HEK293 (cell line): ENCODE measurements around the gene TCEA3.

Source experiments
- GLIS1 ChIP-seq: fragments of 450-650 bp; formaldehyde crosslinking; IDR thresholded peaks from 2 replicates; pipeline ENCODE4 v1.5.1; 2016; ENCODE audit warnings: missing biosample characterization, missing genetic modification characterization
- GLIS2 ChIP-seq: fragments of 450-650 bp; formaldehyde crosslinking; IDR thresholded peaks from 2 replicates; pipeline ENCODE4 v1.5.1; 2016; ENCODE audit warnings: missing biosample characterization, missing genetic modification characterization
- HOXA7 ChIP-seq: sonication (generic); formaldehyde crosslinking; IDR thresholded peaks from 2 replicates; pipeline ENCODE4 v1.8.1; 2022; ENCODE audit warnings: missing genetic modification reagents, borderline replicate concordance
- KLF1 ChIP-seq: fragments of 450-650 bp; formaldehyde crosslinking; IDR thresholded peaks from 2 replicates; pipeline ENCODE4 v1.5.1; 2016; ENCODE audit warnings: missing biosample characterization, missing genetic modification characterization
- KLF10 ChIP-seq: fragments of 450-650 bp; IDR thresholded peaks from 2 replicates; pipeline ENCODE4 v1.5.1; 2018; ENCODE audit warnings: missing biosample characterization, mild to moderate bottlenecking, missing genetic modification characterization
- KLF16 ChIP-seq: fragments of 450-650 bp; formaldehyde crosslinking; IDR thresholded peaks from 2 replicates; pipeline ENCODE4 v1.5.1; 2017; ENCODE audit warnings: missing biosample characterization, missing genetic modification characterization
- SCRT2 ChIP-seq: fragments of 450-650 bp; formaldehyde crosslinking; IDR thresholded peaks from 2 replicates; pipeline ENCODE4 v1.5.1; 2016; ENCODE audit warnings: missing biosample characterization, missing genetic modification characterization
- SP3 ChIP-seq: fragments of 450-650 bp; formaldehyde crosslinking; IDR thresholded peaks from 2 replicates; pipeline ENCODE4 v1.5.1; 2016; ENCODE audit warnings: missing biosample characterization, missing genetic modification characterization
- ZBTB48 ChIP-seq: fragments of 450-650 bp; formaldehyde crosslinking; IDR thresholded peaks from 2 replicates; pipeline ENCODE4 v1.5.1; 2016; ENCODE audit warnings: missing biosample characterization, missing genetic modification characterization
- ZNF140 ChIP-seq: fragments of 450-650 bp; formaldehyde crosslinking; IDR thresholded peaks from 2 replicates; pipeline ENCODE4 v1.5.1; 2016; ENCODE audit warnings: missing biosample characterization, missing genetic modification characterization
- ZNF169 ChIP-seq: fragments of 450-650 bp; formaldehyde crosslinking; IDR thresholded peaks from 2 replicates; pipeline ENCODE4 v1.5.1; 2016; ENCODE audit warnings: missing biosample characterization, missing genetic modification characterization
- ZNF221 ChIP-seq: fragments of 450-650 bp; formaldehyde crosslinking; IDR thresholded peaks from 2 replicates; pipeline ENCODE4 v1.5.1; 2017; ENCODE audit warnings: missing biosample characterization, missing genetic modification characterization, borderline replicate concordance
- ZNF324 ChIP-seq: fragments of 450-650 bp; formaldehyde crosslinking; IDR thresholded peaks from 2 replicates; pipeline ENCODE4 v1.5.1; 2016; ENCODE audit warnings: missing biosample characterization, missing genetic modification characterization
- ZNF558 ChIP-seq: fragments of 450-650 bp; formaldehyde crosslinking; IDR thresholded peaks from 2 replicates; pipeline ENCODE4 v1.5.1; 2016; ENCODE audit warnings: missing biosample characterization, missing genetic modification characterization
- ZNF585B ChIP-seq: fragments of 450-650 bp; formaldehyde crosslinking; IDR thresholded peaks from 2 replicates; pipeline ENCODE4 v1.5.1; 2016; ENCODE audit warnings: missing biosample characterization, missing genetic modification characterization
- ZNF621 ChIP-seq: fragments of 450-650 bp; formaldehyde crosslinking; IDR thresholded peaks from 2 replicates; pipeline ENCODE4 v1.5.1; 2017; ENCODE audit warnings: missing biosample characterization, missing genetic modification characterization
- ZNF624 ChIP-seq: fragments of 450-650 bp; formaldehyde crosslinking; IDR thresholded peaks from 2 replicates; pipeline ENCODE4 v1.5.1; 2017; ENCODE audit warnings: missing biosample characterization, missing genetic modification characterization
- ZNF76 ChIP-seq: fragments of 450-650 bp; formaldehyde crosslinking; IDR thresholded peaks from 2 replicates; pipeline ENCODE4; 2016; ENCODE audit warnings: low read depth, missing biosample characterization, missing genetic modification characterization, borderline replicate concordance
- ZNF791 ChIP-seq: fragments of 450-650 bp; formaldehyde crosslinking; IDR thresholded peaks from 2 replicates; pipeline ENCODE4 v1.5.1; 2016; ENCODE audit warnings: missing biosample characterization, missing genetic modification characterization
- ZSCAN23 ChIP-seq: fragments of 450-650 bp; formaldehyde crosslinking; IDR thresholded peaks from 2 replicates; pipeline ENCODE4 v1.5.1; 2016; ENCODE audit warnings: missing biosample characterization, missing genetic modification characterization
- TF ChIP-seq, protein P1 (sequence below): fragments of 450-650 bp; formaldehyde crosslinking; IDR thresholded peaks from 2 replicates; pipeline ENCODE4 v1.5.1; 2017; ENCODE audit warnings: missing biosample characterization, missing genetic modification characterization
- TF ChIP-seq, protein P2 (sequence below): fragments of 450-650 bp; formaldehyde crosslinking; IDR thresholded peaks from 2 replicates; pipeline ENCODE4 v1.5.1; 2016; ENCODE audit warnings: missing biosample characterization, missing genetic modification characterization
- TF ChIP-seq, protein P3 (sequence below): fragments of 450-650 bp; formaldehyde crosslinking; IDR thresholded peaks from 2 replicates; pipeline ENCODE4 v1.5.1; 2016; ENCODE audit warnings: missing biosample characterization, missing genetic modification characterization, borderline replicate concordance
- TF ChIP-seq, protein P4 (sequence below): fragments of 450-650 bp; formaldehyde crosslinking; IDR thresholded peaks from 2 replicates; pipeline ENCODE4 v1.5.1; 2017; ENCODE audit warnings: missing biosample characterization, missing genetic modification characterization
- TF ChIP-seq, protein P5 (sequence below): fragments of 450-650 bp; formaldehyde crosslinking; IDR thresholded peaks from 2 replicates; pipeline ENCODE4; 2016; ENCODE audit warnings: missing biosample characterization, missing genetic modification characterization
- TF ChIP-seq, protein P6 (sequence below): fragments of 450-650 bp; formaldehyde crosslinking; IDR thresholded peaks from 2 replicates; pipeline ENCODE4 v1.5.1; 2017; ENCODE audit warnings: missing biosample characterization, missing genetic modification characterization

TCEA3 gene

DNA sequence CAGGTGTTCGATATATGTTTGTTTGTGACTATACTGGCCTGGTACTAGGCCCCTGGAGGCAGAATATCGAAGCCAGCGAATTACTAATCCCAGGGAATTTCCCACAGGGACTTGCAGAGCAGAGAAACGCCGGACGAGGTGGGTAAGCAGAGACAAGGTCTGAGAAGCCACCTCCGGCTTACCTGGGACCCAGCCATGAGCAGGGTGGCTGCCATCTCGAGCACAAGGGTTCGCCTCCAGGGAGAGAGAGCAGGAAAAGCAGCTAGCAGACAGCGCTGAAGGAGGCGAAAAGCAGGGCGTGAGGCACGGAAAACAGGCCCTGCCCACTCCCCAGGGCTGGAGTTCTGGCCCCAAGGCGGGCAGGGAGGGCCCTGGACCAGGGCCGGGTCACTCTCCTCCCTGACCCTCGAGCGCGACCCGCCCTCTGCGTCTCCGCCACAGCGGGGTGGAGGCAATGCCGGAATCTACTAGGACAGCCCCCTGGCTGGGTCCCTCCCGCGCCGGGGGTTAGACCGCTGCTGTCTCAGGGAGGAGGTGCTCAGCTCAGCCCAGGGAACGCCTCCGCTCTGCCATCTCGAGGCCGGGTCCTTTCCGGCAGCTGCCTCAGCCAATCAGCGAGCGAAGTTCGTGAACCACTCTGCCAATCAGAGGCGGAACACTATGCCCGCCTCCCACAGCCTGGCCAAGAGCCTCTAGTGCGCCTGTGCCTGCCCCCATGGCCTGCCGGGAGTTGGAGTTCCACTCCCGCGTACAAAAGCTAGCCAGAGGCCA lies 56.6 kb downstream of the TCEA3 start (continued):
- TF ChIP-seq SP3 (tag by site-specific recombination) = peak; percentile 87
- TF ChIP-seq ZSCAN23 = no peak
- TF ChIP-seq ZNF140 = no peak
- no peak for TF ChIP-seq ZNF791 (tag by site-specific recombination)
- TF ChIP-seq ZNF169 (tag by site-specific recombination) = 0 out of 2 replicates have a peak, but pooled peaks have one; percentile 19
- TF ChIP-seq ZNF76 (tag by site-specific recombination) = no peak; the same call in 1 of the 2 replicates
- TF ChIP-seq, protein P1, sequence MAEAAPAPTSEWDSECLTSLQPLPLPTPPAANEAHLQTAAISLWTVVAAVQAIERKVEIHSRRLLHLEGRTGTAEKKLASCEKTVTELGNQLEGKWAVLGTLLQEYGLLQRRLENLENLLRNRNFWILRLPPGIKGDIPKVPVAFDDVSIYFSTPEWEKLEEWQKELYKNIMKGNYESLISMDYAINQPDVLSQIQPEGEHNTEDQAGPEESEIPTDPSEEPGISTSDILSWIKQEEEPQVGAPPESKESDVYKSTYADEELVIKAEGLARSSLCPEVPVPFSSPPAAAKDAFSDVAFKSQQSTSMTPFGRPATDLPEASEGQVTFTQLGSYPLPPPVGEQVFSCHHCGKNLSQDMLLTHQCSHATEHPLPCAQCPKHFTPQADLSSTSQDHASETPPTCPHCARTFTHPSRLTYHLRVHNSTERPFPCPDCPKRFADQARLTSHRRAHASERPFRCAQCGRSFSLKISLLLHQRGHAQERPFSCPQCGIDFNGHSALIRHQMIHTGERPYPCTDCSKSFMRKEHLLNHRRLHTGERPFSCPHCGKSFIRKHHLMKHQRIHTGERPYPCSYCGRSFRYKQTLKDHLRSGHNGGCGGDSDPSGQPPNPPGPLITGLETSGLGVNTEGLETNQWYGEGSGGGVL (tag by site-specific recombination) = no peak; the same call in 1 of the 2 replicates
- no peak for TF ChIP-seq KLF10 (tag by site-specific recombination)
- TF ChIP-seq ZNF324 = peak; percentile 55; the same call in 1 of the 2 replicates
- no peak for TF ChIP-seq HOXA7 (CRISPR knock-in tag)
- TF ChIP-seq, protein P2, sequence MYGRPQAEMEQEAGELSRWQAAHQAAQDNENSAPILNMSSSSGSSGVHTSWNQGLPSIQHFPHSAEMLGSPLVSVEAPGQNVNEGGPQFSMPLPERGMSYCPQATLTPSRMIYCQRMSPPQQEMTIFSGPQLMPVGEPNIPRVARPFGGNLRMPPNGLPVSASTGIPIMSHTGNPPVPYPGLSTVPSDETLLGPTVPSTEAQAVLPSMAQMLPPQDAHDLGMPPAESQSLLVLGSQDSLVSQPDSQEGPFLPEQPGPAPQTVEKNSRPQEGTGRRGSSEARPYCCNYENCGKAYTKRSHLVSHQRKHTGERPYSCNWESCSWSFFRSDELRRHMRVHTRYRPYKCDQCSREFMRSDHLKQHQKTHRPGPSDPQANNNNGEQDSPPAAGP (tag by site-specific recombination) = peak; percentile 79
- peak; percentile 93 for TF ChIP-seq KLF1 (tag by site-specific recombination)
- TF ChIP-seq, protein P3, sequence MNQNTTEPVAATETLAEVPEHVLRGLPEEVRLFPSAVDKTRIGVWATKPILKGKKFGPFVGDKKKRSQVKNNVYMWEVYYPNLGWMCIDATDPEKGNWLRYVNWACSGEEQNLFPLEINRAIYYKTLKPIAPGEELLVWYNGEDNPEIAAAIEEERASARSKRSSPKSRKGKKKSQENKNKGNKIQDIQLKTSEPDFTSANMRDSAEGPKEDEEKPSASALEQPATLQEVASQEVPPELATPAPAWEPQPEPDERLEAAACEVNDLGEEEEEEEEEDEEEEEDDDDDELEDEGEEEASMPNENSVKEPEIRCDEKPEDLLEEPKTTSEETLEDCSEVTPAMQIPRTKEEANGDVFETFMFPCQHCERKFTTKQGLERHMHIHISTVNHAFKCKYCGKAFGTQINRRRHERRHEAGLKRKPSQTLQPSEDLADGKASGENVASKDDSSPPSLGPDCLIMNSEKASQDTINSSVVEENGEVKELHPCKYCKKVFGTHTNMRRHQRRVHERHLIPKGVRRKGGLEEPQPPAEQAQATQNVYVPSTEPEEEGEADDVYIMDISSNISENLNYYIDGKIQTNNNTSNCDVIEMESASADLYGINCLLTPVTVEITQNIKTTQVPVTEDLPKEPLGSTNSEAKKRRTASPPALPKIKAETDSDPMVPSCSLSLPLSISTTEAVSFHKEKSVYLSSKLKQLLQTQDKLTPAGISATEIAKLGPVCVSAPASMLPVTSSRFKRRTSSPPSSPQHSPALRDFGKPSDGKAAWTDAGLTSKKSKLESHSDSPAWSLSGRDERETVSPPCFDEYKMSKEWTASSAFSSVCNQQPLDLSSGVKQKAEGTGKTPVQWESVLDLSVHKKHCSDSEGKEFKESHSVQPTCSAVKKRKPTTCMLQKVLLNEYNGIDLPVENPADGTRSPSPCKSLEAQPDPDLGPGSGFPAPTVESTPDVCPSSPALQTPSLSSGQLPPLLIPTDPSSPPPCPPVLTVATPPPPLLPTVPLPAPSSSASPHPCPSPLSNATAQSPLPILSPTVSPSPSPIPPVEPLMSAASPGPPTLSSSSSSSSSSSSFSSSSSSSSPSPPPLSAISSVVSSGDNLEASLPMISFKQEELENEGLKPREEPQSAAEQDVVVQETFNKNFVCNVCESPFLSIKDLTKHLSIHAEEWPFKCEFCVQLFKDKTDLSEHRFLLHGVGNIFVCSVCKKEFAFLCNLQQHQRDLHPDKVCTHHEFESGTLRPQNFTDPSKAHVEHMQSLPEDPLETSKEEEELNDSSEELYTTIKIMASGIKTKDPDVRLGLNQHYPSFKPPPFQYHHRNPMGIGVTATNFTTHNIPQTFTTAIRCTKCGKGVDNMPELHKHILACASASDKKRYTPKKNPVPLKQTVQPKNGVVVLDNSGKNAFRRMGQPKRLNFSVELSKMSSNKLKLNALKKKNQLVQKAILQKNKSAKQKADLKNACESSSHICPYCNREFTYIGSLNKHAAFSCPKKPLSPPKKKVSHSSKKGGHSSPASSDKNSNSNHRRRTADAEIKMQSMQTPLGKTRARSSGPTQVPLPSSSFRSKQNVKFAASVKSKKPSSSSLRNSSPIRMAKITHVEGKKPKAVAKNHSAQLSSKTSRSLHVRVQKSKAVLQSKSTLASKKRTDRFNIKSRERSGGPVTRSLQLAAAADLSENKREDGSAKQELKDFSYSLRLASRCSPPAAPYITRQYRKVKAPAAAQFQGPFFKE = no peak
- no peak for TF ChIP-seq ZNF221 (tag by site-specific recombination)
- no peak for TF ChIP-seq ZNF585B
- TF ChIP-seq, protein P4, sequence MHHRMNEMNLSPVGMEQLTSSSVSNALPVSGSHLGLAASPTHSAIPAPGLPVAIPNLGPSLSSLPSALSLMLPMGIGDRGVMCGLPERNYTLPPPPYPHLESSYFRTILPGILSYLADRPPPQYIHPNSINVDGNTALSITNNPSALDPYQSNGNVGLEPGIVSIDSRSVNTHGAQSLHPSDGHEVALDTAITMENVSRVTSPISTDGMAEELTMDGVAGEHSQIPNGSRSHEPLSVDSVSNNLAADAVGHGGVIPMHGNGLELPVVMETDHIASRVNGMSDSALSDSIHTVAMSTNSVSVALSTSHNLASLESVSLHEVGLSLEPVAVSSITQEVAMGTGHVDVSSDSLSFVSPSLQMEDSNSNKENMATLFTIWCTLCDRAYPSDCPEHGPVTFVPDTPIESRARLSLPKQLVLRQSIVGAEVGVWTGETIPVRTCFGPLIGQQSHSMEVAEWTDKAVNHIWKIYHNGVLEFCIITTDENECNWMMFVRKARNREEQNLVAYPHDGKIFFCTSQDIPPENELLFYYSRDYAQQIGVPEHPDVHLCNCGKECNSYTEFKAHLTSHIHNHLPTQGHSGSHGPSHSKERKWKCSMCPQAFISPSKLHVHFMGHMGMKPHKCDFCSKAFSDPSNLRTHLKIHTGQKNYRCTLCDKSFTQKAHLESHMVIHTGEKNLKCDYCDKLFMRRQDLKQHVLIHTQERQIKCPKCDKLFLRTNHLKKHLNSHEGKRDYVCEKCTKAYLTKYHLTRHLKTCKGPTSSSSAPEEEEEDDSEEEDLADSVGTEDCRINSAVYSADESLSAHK (tag by site-specific recombination) = no peak
- TF ChIP-seq ZBTB48 (tag by site-specific recombination) = peak; percentile 98
- peak; percentile 99 for TF ChIP-seq GLIS2 (tag by site-specific recombination)
- TF ChIP-seq KLF16 = peak; percentile 81
- TF ChIP-seq, protein P5, sequence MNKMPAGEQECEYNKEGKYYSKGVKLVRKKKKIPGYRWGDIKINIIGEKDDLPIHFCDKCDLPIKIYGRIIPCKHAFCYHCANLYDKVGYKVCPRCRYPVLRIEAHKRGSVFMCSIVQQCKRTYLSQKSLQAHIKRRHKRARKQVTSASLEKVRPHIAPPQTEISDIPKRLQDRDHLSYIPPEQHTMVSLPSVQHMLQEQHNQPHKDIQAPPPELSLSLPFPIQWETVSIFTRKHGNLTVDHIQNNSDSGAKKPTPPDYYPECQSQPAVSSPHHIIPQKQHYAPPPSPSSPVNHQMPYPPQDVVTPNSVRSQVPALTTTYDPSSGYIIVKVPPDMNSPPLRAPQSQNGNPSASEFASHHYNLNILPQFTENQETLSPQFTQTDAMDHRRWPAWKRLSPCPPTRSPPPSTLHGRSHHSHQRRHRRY (tag by site-specific recombination) = no peak
- TF ChIP-seq, protein P6, sequence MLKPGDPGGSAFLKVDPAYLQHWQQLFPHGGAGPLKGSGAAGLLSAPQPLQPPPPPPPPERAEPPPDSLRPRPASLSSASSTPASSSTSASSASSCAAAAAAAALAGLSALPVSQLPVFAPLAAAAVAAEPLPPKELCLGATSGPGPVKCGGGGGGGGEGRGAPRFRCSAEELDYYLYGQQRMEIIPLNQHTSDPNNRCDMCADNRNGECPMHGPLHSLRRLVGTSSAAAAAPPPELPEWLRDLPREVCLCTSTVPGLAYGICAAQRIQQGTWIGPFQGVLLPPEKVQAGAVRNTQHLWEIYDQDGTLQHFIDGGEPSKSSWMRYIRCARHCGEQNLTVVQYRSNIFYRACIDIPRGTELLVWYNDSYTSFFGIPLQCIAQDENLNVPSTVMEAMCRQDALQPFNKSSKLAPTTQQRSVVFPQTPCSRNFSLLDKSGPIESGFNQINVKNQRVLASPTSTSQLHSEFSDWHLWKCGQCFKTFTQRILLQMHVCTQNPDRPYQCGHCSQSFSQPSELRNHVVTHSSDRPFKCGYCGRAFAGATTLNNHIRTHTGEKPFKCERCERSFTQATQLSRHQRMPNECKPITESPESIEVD = no peak
- TF ChIP-seq GLIS1 (tag by site-specific recombination) = peak; percentile 89
- no peak for TF ChIP-seq ZNF558
- TF ChIP-seq SCRT2 (tag by site-specific recombination) = no peak
- no peak for TF ChIP-seq ZNF621
- no peak for TF ChIP-seq ZNF624 (tag by site-specific recombination)
